GM12878 (cell line): ENCODE results near the gene LRRC30. TPM values are rescaled to one million over a fixed set of nuclear protein-coding genes. Genes with fewer than 3 reads are reported as not detected.

ENCODE experiments used
- ATAC-seq: fragments of 200-7000 bp; cut with Tn5 transposase; 3 replicates; pipeline ENCODE4 v1.9.1; 2020; ENCODE audit warnings: mild to moderate bottlenecking, moderate library complexity
- BruUV-seq: library from RNA; stranded (reverse); fragments of 400-500 nt; replicated peaks from 2 replicates; lab custom pipeline; 2021; lab: Mats Ljungman, UMichigan
- CTCF ChIA-PET: fragments of 300-600 bp; sonication (Branson Sonifier 250); formaldehyde crosslinking; extraction: SDS; loops from one replicate; lab custom pipeline; 2021; ENCODE audit warnings: inconsistent platforms; lab: Yijun Ruan, JAX
- POLR2A ChIA-PET: fragments of 350-600 bp; formaldehyde crosslinking; extraction: SDS; loops from one replicate; lab custom pipeline; 2021; ENCODE audit warnings: inconsistent platforms; lab: Charles Lee
- RAD21 ChIA-PET: fragments of 300-600 bp; sonication (Branson Sonifier 250); formaldehyde crosslinking; loops from one replicate; lab custom pipeline; 2023; ENCODE audit warnings: antibody characterized with exemption; ENCODE audit not compliant: unreplicated experiment; lab: Charles Lee
- SMC1A ChIA-PET: fragments of 300-600 bp; sonication (Branson Sonifier 250); formaldehyde crosslinking; loops from one replicate; lab custom pipeline; 2023; ENCODE audit not compliant: unreplicated experiment, uncharacterized antibody; lab: Charles Lee
- DNase-seq: peaks from one replicate; pipeline ENCODE4 v3.0.0-alpha.2; 2011; ENCODE audit warnings: low read depth, low spot score
- FAIRE-seq: peaks from 3 replicates; lab custom pipeline; 2011; peaks lifted over from hg19 to GRCh38; lab: Jason Lieb, UNC
- H2AFZ ChIP-seq: 2 replicates; pipeline ENCODE4 v1.6.0; 2011; ENCODE audit warnings: low read depth, low read length, control low read depth; ENCODE audit not compliant: control insufficient read depth
- H3K27ac ChIP-seq: 2 replicates; pipeline ENCODE4 v1.5.1; 2011; ENCODE audit warnings: control low read depth; ENCODE audit not compliant: control insufficient read depth, insufficient read depth
- H3K27me3 ChIP-seq, 2 experiments: replicated peaks in 1 of 2; 2 replicates each; pipeline versions ENCODE4 v1.6.0 to v1.6.1; 2011; ENCODE audit warnings: low read length in 1 of 2; ENCODE audit not compliant: control insufficient read depth in 2 of 2, insufficient read depth in 2 of 2
- H3K36me3 ChIP-seq, 2 experiments: 2 replicates each; pipeline ENCODE4 v1.5.1; 2011; ENCODE audit warnings: low read length in 1 of 2; ENCODE audit not compliant: control insufficient read depth in 2 of 2, insufficient read depth in 2 of 2
- H3K4me1 ChIP-seq: 2 replicates; pipeline ENCODE4 v1.6.1; 2011; ENCODE audit warnings: mild to moderate bottlenecking, low read length, moderate library complexity, mixed read lengths; ENCODE audit not compliant: control insufficient read depth, insufficient read depth
- H3K4me2 ChIP-seq: 2 replicates; pipeline ENCODE4 v1.6.0; 2011; ENCODE audit warnings: control low read depth; ENCODE audit not compliant: control insufficient read depth, insufficient read depth
- H3K4me3 ChIP-seq: fragments of 200-600 bp; sonication (generic); 2 replicates; pipeline ENCODE4 v1.5.1; 2016
- H3K79me2 ChIP-seq: 2 replicates; pipeline ENCODE4 v1.6.0; 2011; ENCODE audit warnings: low read length; ENCODE audit not compliant: control insufficient read depth, insufficient read depth
- H3K9ac ChIP-seq: 2 replicates; pipeline ENCODE4 v1.8.0; 2011; ENCODE audit warnings: low read length, control low read depth, mixed read lengths; ENCODE audit not compliant: control insufficient read depth, insufficient read depth
- H3K9me3 ChIP-seq: replicated peaks from 3 replicates; pipeline ENCODE4 v1.5.1; 2011; ENCODE audit warnings: mild to moderate bottlenecking, low read length; ENCODE audit not compliant: control insufficient read depth, insufficient read depth
- H4K20me1 ChIP-seq: 2 replicates; pipeline ENCODE4 v1.6.0; 2011; ENCODE audit not compliant: control insufficient read depth, insufficient read depth
- CBX5 ChIP-seq: sonication (generic); IDR thresholded peaks from 2 replicates; pipeline ENCODE4 v1.6.1; 2016; ENCODE audit warnings: low read depth, moderate library complexity, mild to moderate bottlenecking, inconsistent platforms
- CHD1 ChIP-seq: IDR thresholded peaks from 2 replicates; pipeline ENCODE4 v1.6.1; 2012; ENCODE audit warnings: low read depth, low read length, improper control_type of control experiment
- CHD2 ChIP-seq: IDR thresholded peaks from 2 replicates; pipeline ENCODE4 v1.6.1; 2011; ENCODE audit warnings: low read depth, low read length, improper control_type of control experiment, borderline replicate concordance
- CREB1 ChIP-seq: IDR thresholded peaks from 2 replicates; pipeline ENCODE4 v1.6.1; 2012; ENCODE audit warnings: low read depth, mild to moderate bottlenecking, inconsistent platforms
- CREM ChIP-seq: IDR thresholded peaks from 2 replicates; pipeline ENCODE4 v1.6.1; 2014; ENCODE audit warnings: antibody characterized with exemption, low read depth
- MEF2B ChIP-seq: fragments of 450-650 bp; IDR thresholded peaks from 2 replicates; pipeline ENCODE4 v1.6.1; 2018; ENCODE audit warnings: mild to moderate bottlenecking, moderate library complexity; ENCODE audit not compliant: partially characterized antibody, poor library complexity, severe bottlenecking
- PML ChIP-seq: IDR thresholded peaks from 2 replicates; pipeline ENCODE4 v1.6.1; 2012; ENCODE audit warnings: low read length, inconsistent platforms
- RB1 ChIP-seq: fragments of 450-650 bp; formaldehyde crosslinking; IDR thresholded peaks from 2 replicates; pipeline ENCODE4 v1.6.1; 2017; ENCODE audit warnings: mild to moderate bottlenecking, borderline replicate concordance
- WGBS: methylation state at CpG from one replicate; pipeline ENCODE4 v1.1.6; 2016; ENCODE audit warnings: low lambda C conversion rate; ENCODE audit not compliant: insufficient replicate concordance, insufficient coverage; ENCODE audit errors: missing lambda C conversion rate; 5-methylcytosine and 5-hydroxymethylcytosine counted together
- in situ Hi-C: fragments of 300-500 bp; cut with MboI; formaldehyde crosslinking; loops from 9 replicates; pipeline ENCODE4 v1.14.3; 2018; ENCODE audit warnings: mixed read lengths
- intact Hi-C: fragments of 100-400 bp; cut with micrococcal nuclease; formaldehyde crosslinking; loops from one replicate; pipeline ENCODE4 v1.14.2; 2022; ENCODE audit not compliant: unreplicated experiment
- polyA plus RNA-seq, 11 experiments: library from polyadenylated mRNA; depleted of rRNA in 4 of 11; unstranded in 6 of 11; stranded (reverse) in 5 of 11; fragments of >200 nt; fragmentation: Nextera tagmentation in 4 of 11; fragmentation: Illumina TruSeq in 1 of 11; extraction: Ambion mirVana in 4 of 11; extraction: Trizol in 1 of 11; gene quantifications; 1 replicate in 1 of 11; 2 replicates in 10 of 11; pipeline versions ENCODE4 v1.2.1 to v1.2.3, GENCODE V29; 2011 to 2016; ENCODE audit warnings: inconsistent platforms in 2 of 11, missing spikeins in 2 of 11, low read depth in 1 of 11
- total RNA-seq, 4 experiments: library from RNA; depleted of rRNA in 3 of 4; stranded (reverse); fragments of >200 nt in 3 of 4; fragmentation: Illumina TruSeq in 1 of 4; extraction: Trizol in 1 of 4; gene quantifications; 2 replicates each; pipeline versions ENCODE4 v1.2.1 to v1.2.3, GENCODE V29; 2013 to 2021
- TF ChIP-seq, protein P1 (sequence below): IDR thresholded peaks from 2 replicates; pipeline ENCODE4 v1.6.1; 2012; ENCODE audit warnings: low read depth, low read length, improper control_type of control experiment
- TF ChIP-seq, protein P2 (sequence below): fragments of 450-650 bp; IDR thresholded peaks from 2 replicates; pipeline ENCODE4 v1.6.1; 2017; ENCODE audit warnings: mild to moderate bottlenecking, moderate library complexity
- TF ChIP-seq, protein P3 (sequence below): fragments of 450-650 bp; IDR thresholded peaks from 2 replicates; pipeline ENCODE4 v1.6.1; 2017; ENCODE audit warnings: antibody characterized with exemption, mild to moderate bottlenecking, moderate library complexity

The LRRC30 gene
- total and polyA plus RNA-seq, 10 of the 15 experiments (the other 5 are each of a cell fraction or from before 2014, with no cell fraction given), result not detected

DNA sequence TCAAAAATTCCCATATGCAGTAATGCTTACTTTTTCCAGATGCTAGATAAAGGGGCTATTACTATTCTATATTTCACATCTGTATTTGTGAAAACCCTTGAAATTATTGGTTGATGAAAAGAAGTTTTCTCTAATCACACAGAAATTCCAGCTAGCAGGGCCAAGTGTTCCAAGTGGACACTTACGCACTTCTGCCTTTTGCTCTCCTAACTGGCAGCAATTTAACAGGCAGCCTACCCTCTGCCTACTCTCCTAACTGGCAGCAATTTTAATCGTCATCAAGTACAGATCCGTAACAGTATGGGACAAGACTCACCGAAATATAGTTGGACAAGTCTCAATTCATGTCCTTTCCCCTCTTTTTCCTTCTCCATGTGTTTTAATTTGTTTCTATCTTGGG is 12.0 kb downstream of the LRRC30 start:
- H2AFZ ChIP-seq, result no peak overlapping the region
- H3K79me2 ChIP-seq, result no peaks in the 10 kb centered on the region
- intact Hi-C loops, result no loop called here
- H3K4me1 ChIP-seq, result no peaks in the 10 kb centered on the region
- H3K9ac ChIP-seq, result no peak overlapping the region
- in situ Hi-C loops, result no loop called here
- no peaks in the 10 kb centered on the region for H4K20me1 ChIP-seq
- H3K4me2 ChIP-seq, result no peak overlapping the region
- BruUV-seq, result no TSS peak
- H3K27ac ChIP-seq, result no peak overlapping the region
- FAIRE-seq, result no peak
- RAD21 ChIA-PET, result no interaction called here
- SMC1A ChIA-PET, result no interaction called here
- TF ChIP-seq CREM (no peak), CHD2 (no peak), CREB1 (no peak), PML (no peak), CBX5 (no peak), RB1 (no peak), MEF2B (no peak), CHD1 (no peak)
- TF ChIP-seq, protein P1, sequence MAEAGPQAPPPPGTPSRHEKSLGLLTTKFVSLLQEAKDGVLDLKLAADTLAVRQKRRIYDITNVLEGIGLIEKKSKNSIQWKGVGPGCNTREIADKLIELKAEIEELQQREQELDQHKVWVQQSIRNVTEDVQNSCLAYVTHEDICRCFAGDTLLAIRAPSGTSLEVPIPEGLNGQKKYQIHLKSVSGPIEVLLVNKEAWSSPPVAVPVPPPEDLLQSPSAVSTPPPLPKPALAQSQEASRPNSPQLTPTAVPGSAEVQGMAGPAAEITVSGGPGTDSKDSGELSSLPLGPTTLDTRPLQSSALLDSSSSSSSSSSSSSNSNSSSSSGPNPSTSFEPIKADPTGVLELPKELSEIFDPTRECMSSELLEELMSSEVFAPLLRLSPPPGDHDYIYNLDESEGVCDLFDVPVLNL, result no peak
- TF ChIP-seq, protein P2, sequence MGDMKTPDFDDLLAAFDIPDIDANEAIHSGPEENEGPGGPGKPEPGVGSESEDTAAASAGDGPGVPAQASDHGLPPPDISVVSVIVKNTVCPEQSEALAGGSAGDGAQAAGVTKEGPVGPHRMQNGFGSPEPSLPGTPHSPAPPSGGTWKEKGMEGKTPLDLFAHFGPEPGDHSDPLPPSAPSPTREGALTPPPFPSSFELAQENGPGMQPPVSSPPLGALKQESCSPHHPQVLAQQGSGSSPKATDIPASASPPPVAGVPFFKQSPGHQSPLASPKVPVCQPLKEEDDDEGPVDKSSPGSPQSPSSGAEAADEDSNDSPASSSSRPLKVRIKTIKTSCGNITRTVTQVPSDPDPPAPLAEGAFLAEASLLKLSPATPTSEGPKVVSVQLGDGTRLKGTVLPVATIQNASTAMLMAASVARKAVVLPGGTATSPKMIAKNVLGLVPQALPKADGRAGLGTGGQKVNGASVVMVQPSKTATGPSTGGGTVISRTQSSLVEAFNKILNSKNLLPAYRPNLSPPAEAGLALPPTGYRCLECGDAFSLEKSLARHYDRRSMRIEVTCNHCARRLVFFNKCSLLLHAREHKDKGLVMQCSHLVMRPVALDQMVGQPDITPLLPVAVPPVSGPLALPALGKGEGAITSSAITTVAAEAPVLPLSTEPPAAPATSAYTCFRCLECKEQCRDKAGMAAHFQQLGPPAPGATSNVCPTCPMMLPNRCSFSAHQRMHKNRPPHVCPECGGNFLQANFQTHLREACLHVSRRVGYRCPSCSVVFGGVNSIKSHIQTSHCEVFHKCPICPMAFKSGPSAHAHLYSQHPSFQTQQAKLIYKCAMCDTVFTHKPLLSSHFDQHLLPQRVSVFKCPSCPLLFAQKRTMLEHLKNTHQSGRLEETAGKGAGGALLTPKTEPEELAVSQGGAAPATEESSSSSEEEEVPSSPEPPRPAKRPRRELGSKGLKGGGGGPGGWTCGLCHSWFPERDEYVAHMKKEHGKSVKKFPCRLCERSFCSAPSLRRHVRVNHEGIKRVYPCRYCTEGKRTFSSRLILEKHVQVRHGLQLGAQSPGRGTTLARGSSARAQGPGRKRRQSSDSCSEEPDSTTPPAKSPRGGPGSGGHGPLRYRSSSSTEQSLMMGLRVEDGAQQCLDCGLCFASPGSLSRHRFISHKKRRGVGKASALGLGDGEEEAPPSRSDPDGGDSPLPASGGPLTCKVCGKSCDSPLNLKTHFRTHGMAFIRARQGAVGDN, result no peak
- TF ChIP-seq, protein P3, sequence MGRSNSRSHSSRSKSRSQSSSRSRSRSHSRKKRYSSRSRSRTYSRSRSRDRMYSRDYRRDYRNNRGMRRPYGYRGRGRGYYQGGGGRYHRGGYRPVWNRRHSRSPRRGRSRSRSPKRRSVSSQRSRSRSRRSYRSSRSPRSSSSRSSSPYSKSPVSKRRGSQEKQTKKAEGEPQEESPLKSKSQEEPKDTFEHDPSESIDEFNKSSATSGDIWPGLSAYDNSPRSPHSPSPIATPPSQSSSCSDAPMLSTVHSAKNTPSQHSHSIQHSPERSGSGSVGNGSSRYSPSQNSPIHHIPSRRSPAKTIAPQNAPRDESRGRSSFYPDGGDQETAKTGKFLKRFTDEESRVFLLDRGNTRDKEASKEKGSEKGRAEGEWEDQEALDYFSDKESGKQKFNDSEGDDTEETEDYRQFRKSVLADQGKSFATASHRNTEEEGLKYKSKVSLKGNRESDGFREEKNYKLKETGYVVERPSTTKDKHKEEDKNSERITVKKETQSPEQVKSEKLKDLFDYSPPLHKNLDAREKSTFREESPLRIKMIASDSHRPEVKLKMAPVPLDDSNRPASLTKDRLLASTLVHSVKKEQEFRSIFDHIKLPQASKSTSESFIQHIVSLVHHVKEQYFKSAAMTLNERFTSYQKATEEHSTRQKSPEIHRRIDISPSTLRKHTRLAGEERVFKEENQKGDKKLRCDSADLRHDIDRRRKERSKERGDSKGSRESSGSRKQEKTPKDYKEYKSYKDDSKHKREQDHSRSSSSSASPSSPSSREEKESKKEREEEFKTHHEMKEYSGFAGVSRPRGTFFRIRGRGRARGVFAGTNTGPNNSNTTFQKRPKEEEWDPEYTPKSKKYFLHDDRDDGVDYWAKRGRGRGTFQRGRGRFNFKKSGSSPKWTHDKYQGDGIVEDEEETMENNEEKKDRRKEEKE, result no peak
- no peak overlapping the region for H3K4me3 ChIP-seq
- no peaks in the 10 kb centered on the region for H3K27me3 ChIP-seq
- POLR2A ChIA-PET, result no interaction called here
- no peaks in the 10 kb centered on the region for H3K36me3 ChIP-seq
- no peak for ATAC-seq
- no peak for DNase-seq
- CTCF ChIA-PET, result no interaction called here
- 54% methylated on average over 4 of the region's 4 CpGs for whole genome bisulfite sequencing
- no peaks in the 10 kb centered on the region for H3K9me3 ChIP-seq
